NCI-H1105 (cell line): ENCODE data around the gene SEMA3C.

Experiments used
- DNase-seq: peaks from one replicate; lab custom pipeline; 2025; lab: John Stamatoyannopoulos, UW

Gene SEMA3C

DNA sequence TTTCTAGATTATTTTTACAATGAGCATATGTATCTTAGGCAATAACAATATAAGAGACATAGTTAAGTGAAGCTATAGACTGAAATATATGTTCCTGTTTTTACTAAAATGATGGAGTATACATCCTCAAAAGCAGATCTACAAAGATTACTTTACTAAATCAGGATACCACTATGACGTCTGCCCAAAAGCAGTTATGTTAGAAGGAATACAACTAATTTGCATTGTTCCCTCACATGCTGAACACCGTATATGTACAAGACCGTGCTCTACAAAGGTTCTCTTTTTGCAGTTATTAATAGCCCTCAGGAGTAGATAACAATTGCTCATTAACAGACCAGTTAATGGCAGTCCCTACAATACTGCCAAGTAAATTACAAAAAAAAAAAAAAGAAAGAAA lies 143.0 kb downstream of the SEMA3C start:
- no peak for DNase-seq

DNA sequence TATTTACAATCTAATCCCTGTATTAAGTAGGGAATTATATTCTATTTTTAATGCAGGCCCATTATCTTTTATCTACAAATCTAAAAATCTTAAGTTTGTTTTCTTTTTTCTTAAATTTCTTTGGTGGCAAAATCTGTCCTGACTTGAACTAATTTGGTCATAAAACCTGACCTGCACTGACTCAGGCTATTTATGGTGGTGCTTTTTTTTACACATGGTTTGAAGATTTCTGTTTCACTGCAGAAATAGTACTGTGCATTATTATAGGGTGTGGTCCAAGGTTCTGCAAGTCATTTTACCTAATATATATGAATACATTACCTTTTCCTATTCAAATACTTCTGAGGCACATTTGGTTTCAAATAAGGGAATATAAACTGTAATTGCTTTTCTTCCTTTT lies 143.4 kb downstream of the SEMA3C start:
- DNase-seq, result no peak

DNA sequence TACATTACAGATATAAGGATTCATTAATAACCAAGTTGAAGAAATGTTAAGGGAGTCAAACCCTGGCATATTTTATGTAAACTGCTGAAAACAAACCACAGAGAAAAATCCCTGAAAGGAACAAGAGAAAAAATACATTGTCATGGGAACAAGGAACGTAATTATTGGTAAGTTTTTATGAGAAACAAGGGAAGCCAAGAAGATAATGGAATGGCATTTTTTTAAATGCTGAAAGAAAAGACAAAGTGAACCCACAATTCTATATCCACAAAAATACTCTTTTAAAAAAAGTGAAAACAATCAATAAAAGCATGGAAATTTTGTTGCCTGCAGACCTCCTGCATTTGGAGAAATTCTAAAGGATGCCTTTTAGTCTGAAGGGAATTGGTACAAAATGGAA lies 144.0 kb downstream of the SEMA3C start:
- no peak for DNase-seq

DNA sequence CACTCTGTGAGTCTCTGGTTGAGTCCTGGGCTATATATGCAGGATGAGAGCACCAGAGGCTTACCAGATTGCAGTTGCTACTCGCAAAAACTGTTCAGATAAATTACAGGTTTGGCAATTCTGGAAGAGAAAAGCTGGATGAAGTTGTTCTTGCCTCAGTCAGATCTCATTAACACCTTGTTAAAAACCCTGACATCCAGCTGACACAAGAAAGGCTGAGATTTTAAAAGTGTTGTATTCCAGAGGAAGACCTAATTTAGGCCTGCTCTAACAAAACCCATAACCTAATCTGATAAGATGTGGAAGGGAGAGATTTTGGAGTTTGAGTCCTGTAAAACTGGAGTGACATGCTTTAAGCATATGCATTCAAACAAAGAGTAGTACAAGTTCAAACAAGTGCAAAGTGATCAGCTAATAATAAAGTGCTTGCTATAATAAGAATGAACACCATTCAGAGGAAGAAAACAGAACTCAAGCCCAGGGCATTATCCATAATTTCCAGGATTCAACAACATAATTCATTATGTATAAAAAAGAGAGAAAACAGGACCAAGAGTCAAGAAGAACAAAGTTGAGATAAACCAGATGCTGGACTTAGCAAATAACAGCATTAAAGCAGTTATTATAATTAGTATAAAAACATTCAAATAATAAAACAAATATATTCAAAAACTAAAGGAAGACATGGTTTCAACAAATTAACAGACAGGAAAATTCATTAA lies 144.9 kb downstream of the SEMA3C start:
- DNase-seq, result no peak

DNA sequence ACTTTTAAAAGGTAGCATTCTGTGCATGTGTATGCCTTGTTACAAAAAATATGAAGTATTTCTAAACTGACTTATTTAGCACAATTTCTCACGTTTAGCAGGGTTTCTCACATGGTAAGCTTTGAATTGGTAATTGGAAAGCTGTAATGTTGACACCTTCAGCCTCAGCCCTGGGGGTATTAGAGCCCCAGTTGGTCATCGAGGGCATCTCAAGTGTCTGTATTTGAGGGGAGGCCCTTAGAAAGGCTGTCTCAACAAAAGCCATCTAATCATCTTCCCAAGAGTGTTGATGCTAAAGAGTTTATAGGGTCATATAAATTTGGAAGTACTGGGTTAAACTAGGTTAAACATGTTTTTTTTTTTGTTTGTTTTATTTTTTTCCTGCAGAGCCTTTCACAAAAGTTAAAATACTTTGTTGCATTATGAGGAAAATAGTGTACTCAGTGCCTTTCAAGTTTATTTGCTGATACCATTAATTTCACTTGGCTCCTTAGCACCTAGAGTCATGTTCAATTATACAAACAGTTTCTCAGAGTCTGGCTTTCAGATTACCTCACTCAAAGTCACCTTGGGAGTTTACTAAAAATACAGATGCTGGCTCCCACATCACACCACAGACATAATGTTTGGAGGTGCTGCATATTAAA lies 146.4 kb downstream of the SEMA3C start:
- no peak for DNase-seq

DNA sequence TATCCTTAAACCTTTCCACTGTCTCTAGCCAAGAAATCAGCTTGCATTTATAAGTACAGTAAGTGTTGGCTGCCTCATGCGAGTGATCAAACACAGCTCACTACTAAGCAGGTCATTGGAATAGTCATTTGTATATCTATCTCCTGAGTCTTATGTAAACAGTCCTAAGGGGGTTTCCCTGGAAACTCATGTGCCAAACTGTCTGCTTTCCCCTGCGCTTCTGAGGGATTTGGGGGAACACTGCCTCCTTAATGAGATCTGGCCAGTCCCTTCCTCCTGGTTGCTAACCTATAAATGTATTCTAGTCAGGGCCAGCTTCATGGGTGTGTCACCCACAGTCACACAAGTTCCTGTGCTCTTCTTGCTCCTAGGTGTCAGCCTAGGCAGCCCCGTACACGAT lies 147.3 kb downstream of the SEMA3C start:
- no peak for DNase-seq

- DNase-seq, result no peak
Measured at GRCh38 chr7:80770675-80771081, 148.2 kb downstream of the SEMA3C start.

GRCh38 chr7:80770061-80770460 lies 148.8 kb downstream of the SEMA3C start:
- DNase-seq, result no peak

DNA sequence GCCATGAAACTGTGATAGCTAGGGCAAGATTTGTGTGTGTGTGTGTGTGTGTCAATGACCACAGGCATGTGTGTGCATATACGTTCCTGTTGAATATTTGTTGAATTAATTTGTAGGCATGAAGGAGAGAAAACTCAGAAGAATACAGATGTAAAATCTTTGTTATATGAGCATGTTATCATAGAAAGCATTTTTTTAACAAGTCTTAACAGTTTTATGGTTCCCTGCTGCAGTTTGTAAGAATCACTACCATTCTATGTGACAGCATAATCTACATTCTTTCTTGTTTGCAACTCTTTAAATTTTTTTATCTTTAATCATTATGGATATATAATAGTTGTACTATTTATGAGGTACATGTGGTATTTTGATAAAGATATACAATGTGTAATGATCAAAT lies 150.1 kb downstream of the SEMA3C start:
- DNase-seq, result no peak

GRCh38 chr7:80767654-80768053 lies 151.2 kb downstream of the SEMA3C start:
- DNase-seq, result no peak

- no peak for DNase-seq
Measured at GRCh38 chr7:80766724-80767123, 152.1 kb downstream of the SEMA3C start.

DNA sequence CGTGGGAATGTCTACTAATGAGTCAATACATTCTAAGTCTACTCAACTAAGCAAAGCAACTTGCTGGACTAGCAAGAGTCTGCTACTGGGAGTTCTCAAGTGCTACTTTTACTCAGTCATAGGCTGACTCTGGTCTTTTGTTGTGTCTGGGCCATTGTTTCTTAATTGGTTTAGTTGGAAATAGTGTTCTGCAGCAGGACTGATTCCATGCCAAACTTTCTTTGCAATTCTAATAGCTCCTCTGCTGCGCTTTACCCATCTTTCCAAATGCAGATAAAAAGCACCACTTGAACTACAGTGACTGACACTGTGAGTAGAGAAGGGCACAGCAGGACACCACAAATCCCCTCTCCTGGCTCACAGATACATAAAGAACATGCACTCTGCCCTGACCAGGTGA lies 154.7 kb downstream of the SEMA3C start:
- no peak for DNase-seq

DNA sequence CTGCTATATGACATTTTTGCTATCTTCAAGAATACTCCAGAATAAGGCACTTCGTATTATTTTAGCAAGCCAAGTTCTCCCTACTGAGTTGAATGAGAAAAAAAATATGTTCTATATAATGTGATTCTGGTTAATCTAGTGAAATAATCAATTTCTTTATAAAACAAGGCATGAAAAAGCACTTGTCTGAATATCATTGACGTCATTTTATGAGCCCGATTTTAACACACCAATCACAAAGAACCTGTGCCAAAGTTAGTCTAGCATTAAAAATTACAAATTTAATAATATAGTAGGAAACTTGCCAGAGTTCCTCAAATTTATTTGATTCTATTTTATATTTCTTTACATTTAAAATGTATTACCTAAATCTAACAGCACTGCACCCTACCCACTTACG lies 155.1 kb downstream of the SEMA3C start:
- no peak for DNase-seq

DNA sequence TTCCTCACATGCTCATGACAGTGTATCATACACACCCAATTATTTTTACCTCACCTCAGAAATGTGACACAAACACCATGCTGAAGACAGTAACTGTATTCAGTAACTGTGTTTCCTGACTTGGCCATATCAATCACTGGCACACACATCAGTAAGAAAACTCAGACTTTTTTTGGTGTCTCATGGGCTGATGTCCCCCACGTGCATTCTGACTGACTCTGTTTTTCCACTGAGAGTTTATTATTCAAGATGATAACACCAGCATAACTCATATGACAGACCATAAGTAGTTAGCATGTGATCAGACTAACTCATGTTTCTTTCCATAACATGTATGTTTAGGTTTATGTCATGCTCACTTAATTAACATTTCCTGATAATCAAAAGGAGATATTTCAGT lies 155.6 kb downstream of the SEMA3C start:
- DNase-seq, result no peak

DNA sequence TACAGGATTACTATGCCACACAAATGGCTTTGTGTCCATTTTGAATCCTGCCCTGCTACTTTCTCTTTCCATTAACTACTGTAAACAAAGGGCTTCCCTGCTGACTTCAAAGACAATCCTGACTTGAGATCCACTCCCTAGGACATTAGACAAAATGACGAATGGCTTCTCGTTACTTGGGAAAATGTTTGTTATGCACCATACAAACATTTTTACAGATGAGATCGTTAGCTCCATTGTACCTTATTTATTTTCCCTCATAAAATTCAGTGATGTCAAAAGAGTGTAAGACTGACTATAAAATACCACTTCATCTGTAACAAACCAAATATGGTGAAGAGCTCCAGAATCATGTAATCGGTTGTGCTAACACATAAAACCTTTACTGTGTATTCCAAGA lies 158.6 kb downstream of the SEMA3C start:
- no peak for DNase-seq

GRCh38 chr7:80752954-80753690 lies 165.7 kb downstream of the SEMA3C start:
- no peak for DNase-seq

GRCh38 chr7:80749270-80749669 lies 169.6 kb downstream of the SEMA3C start:
- DNase-seq, result no peak

- no peak for DNase-seq
Measured at GRCh38 chr7:80748363-80749042, 170.3 kb downstream of the SEMA3C start.

DNA sequence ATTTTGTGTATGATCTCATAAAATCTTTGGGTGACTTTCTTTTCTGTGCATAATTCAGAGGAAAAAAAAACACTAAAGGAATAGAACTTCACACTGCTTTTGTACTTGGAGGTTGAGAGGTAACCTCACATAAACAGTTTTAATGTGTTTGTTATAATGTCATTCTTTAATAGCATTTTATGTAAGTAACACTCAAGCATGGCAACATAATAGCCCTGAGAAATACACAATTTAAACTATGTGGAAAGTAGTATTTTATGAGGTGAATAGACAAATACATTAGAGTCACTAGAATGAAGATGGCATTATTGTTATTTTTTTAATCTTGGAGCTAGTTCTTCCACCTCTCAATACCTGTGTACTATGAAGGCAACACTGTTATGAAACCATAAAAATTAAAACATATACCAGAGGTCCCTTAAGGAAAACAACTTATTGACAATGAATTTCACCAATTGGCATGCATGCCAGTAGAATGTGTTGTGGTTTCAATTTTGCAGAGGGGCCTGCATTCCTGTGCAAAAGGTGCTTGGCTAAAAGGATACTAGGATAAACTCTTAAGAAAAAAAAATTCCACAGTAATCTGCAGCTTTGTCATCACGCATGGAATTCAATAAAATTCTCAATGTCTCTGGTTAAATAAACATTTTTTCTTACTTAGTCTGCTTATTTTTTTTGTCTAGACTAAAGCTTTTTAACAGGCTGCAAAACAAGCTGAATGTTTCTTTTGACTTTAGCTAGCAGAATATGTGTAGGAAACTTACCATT lies 177.9 kb downstream of the SEMA3C start:
- no peak for DNase-seq

DNA sequence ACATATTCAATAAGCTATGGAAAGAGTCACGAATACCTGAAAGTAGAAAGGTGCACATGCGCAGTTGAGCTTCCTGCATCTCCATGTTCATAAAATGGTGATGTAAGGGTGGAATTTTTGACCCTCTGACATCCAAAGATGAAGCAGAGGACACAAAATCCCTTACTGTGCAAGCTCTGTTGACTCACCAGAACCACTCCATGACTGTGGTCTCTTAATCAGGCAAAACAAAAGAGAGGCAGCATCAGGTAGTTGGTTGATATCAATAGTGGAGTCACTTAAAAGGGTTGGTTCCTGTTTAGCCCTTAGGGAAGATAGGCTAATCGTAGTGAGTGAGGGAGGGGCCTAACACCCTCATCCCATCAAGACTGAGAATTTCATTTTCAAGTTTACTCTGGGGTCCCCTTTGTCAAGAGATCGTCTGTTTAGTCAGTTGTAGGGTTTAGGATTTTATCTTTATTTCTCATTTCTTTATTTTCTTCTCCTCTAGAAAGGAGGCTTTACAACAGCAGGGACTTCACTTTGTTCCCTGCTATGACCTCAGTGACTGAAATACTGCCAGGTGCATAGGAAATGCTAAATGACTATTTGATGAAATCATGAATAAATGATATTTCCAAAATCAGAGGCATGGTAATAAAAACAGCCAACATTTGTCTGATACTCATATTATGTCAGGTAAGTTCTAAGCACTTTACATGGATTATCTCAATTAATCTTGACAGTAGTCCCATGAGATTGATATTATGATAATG lies 182.3 kb downstream of the SEMA3C start:
- DNase-seq, result no peak

DNA sequence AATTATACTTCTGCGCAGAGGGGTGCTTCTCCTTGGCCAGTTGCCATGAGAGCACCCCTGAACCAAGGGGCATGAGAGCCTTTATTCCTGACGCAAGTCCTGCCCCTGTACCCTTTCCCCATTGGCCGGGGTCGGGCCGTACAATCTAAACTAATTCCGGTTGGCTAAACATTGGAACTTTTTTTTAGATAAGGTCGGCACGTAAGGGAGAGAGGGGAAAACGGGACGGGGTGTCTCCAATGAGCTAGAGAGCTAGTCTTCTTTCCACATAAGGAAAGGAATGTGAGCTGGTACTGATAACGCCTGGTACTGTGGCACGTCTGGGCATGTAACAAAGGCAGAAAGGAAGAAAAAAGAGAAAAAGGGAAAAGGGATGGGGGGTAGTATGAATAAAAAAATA lies 183.5 kb downstream of the SEMA3C start:
- DNase-seq, result no peak
